GM12872 (cell line): ENCODE results near the gene GLS.

Experiments used
- TF ChIP-seq, protein P1 (sequence below): IDR thresholded peaks from 3 replicates; pipeline ENCODE4 v1.5.1; 2011; ENCODE audit warnings: low read depth, mild to moderate bottlenecking, low read length, moderate library complexity; ENCODE audit not compliant: insufficient read depth

GLS gene

GRCh38 chr2:190999949-191000665 lies 119.5 kb downstream of the GLS start:
- TF ChIP-seq, protein P1, sequence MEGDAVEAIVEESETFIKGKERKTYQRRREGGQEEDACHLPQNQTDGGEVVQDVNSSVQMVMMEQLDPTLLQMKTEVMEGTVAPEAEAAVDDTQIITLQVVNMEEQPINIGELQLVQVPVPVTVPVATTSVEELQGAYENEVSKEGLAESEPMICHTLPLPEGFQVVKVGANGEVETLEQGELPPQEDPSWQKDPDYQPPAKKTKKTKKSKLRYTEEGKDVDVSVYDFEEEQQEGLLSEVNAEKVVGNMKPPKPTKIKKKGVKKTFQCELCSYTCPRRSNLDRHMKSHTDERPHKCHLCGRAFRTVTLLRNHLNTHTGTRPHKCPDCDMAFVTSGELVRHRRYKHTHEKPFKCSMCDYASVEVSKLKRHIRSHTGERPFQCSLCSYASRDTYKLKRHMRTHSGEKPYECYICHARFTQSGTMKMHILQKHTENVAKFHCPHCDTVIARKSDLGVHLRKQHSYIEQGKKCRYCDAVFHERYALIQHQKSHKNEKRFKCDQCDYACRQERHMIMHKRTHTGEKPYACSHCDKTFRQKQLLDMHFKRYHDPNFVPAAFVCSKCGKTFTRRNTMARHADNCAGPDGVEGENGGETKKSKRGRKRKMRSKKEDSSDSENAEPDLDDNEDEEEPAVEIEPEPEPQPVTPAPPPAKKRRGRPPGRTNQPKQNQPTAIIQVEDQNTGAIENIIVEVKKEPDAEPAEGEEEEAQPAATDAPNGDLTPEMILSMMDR: no peak

GRCh38 chr2:191001032-191001431 lies 120.4 kb downstream of the GLS start:
- TF ChIP-seq, protein P1: no peak

DNA sequence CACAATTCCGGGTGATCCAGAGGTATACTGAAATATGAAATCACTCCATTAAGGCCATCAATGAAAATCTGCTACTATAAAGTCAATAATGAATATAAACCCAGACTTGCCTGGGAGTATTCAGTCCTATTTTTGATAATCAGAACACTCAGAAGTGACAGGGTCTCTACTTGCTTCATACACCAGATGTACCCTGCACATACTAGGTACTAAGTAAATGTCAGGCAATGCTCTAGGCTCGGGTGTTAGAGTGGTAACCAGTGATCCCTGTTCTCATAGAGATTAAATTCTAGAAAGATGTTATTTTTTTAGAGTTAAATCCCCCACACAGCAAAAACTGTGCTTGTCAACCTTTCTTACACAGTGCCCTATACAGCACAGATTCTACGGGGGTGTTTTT lies 121.0 kb downstream of the GLS start:
- TF ChIP-seq, protein P1: no peak

- TF ChIP-seq, protein P1: no peak
Observed at GRCh38 chr2:191003405-191004309, 123.0 kb downstream of the GLS start.

GRCh38 chr2:191006297-191006696 lies 125.7 kb downstream of the GLS start:
- TF ChIP-seq, protein P1: no peak

DNA sequence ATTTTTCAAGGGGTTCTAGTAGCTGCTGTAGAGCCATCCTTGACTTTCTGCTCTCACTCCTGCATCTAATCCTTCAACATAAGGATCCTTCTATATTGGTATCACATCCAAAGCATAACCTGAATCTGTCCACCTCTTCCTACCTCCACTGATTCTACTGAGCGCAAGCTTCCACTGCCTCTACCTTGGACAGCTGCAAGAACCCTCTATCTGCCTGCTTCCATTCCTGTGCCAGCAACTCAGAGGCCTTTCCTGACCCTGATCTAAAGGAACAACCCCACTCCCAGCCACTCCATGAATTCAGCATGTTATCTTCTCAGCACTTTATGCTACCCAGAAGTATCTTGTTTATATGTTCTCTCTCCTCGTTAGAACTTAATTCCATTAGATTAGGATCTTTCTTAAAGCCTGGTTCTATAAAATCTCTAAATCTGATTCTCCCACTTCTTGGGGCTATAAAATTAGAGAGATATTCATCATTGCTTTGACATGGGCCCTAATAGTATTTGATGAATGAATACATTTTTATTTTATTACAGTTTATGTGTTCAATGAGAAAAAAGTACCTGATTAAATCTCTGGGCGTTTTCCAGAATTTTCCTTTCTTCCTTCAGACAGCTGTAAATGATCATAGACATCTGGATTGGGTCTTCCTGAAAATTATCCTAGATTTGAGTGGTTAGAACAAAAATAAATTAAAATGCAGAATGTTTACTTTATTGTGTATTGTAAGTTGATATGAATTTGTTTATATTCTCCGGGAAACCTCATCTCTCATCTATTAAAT lies 126.6 kb downstream of the GLS start:
- TF ChIP-seq, protein P1: no peak

GRCh38 chr2:191008286-191008685 lies 127.7 kb downstream of the GLS start:
- TF ChIP-seq, protein P1: no peak
